Activated CD4-positive, alpha-beta T cell treated with anti-CD3 and anti-CD28 coated beads, Interleukin-2, amount 50 U/mL, for 16 hours (primary cell): ENCODE data around the gene PCDH9.

Experiments
- DNase-seq: peaks from one replicate; pipeline ENCODE4 v3.0.0-alpha.2; 2020

The PCDH9 gene

DNA sequence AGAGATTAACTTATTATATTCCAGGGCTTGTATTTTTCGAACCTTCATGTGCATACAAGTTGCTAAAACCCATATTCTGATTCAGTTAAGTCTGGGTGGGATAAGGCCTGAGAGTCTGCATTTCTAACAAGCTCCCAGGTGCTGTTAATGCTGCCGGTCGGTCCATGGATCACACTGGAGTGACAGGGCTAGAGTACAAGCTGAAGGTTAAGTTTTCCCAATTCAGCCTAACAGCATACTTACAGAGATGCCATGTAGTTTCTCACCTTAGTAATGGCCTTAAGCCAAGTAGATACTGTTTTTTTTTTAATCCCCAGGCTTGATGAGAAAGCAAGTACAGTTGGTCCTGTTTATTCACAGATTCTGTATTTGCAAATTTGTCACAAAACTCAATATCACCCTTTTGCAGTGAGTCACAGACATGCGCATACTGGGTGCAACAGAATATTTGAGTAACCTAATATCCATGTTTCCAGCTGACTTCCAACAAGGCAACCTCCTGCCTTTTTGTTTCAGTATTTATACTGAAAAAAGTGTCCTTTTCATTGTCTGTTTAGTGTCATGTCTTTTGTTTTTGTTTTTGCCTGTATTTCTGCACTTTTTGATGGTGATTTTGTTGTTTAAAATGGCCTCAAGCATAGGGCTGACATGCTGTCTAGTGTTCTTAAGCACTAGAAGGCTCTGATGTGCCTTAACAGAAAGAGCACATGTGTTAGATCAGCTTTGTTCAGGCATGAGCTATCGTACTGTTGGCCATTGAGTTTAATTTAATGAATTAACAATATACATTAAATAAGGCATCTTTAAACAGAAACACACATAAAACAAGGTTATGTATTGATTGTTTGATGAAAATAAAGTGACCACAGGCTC lies 875.0 kb downstream of the PCDH9 start:
- no peak for DNase-seq

DNA sequence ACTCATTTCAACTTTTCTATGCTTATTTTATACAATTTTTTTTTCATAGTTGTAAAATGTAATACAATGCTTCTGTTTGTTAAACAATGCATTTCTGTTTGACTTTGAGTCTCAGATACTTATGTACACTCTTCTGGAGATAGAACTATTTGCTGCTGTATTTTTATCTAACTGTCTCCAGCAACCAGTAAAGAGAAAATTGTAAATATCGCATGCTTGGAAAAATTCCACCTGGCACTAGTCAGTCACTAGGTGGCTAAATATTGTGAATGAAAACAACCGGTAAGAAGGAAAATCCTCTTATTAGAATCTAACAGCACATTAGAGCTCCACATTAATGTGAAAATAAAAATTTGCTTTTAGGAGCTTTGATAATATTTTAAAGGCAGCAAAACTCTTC lies 876.5 kb downstream of the PCDH9 start:
- DNase-seq: no peak

DNA sequence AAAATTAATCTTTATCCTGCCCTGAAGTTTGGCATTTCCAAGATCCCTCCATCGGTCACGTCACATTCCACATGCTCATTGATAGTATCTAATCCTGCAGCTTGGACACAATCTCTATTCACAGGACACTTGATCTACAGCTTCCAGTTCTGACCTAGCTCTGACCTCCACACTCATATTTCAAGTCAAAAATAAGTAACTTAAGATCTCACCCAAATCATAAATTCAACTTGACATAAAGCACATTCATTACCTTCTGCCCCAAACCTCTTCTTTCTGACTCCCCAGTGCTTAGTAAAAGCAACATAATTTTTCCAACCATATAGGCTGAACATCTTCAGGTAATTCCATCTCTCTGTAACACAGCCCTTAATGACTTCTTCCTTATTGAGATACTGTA lies 880.2 kb downstream of the PCDH9 start:
- DNase-seq: no peak

DNA sequence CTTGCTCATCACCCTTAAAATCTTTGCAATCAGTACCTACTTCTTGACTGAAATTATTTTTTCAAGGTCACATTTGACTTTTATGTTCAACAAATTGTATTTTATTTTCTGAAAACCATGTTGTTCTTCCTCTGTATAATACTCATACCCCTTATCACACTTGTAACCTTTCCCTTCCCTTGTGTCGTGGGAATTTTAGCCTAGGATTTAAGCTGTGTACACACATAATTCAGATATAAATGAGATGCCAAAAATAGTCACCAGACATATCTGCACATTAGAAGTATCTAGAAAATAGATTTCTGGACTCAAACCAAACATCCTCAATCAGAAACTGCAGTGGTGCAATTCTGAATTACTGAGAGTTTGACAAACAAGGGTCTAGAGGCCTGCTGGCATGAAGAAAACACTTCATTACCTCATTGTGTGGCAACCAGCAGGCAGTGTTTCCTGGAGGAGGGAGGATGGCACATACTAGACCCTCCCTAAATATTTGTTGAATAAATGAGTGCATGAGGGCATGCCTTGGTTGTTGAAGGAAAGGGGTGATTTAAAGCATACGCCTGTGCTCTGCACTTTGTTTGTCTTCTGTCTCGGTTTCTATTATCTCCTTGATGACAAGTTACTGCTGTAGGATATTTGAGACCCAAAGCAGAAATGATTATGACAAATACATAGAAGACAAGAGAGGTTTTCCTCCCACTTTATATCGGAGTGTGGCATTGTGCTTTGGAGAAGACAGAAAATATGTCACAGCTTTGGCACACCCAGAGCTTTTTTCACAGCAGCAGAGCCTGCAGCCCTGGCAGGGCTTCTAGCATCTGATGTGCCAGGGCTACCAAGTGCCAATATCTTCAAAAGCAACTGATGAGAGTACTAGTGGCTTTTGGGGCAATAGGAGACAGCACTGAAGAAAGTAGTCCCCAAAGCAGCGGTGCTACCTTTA lies 881.1 kb downstream of the PCDH9 start:
- DNase-seq: no peak

GRCh38 chr13:66347486-66348117 lies 882.5 kb downstream of the PCDH9 start:
- DNase-seq: no peak

DNA sequence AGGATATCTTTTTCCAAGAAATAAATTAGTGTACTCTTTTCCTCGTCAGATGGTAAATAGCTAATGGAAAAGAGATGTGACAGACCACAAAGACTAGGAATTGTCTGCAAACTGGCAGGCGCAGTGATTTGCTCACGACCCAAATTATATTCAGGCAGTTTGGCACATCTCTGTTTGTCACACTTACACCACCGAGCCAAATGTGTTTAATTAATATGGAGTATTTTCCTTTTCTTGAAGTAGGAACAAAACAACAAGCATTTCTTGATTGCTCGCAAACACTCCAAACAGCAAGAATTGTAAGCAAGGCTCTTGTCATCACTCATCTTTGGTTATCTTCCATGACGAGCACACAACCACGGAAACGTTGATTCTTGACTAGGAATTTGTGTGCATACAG lies 884.2 kb downstream of the PCDH9 start:
- DNase-seq: no peak

DNA sequence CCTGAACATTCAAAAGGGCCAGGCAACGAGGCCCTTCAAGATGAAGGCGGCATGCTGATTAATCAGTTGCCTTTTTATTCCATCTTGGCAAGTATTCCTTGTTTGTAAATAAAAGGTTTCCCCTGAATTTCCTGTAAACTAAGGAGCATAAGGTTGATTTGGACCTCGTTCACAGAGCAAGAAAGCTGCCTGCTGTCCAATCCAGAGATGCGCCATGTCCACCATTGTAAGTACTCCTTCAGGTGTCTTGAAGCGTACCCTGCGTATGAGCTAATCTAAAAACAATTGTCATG lies 884.7 kb downstream of the PCDH9 start:
- DNase-seq: no peak

- no peak for DNase-seq
Observed at GRCh38 chr13:66344805-66345517, 885.2 kb downstream of the PCDH9 start.

- DNase-seq: no peak
Observed at GRCh38 chr13:66343224-66343828, 886.8 kb downstream of the PCDH9 start.

GRCh38 chr13:66341635-66342377 lies 888.3 kb downstream of the PCDH9 start:
- DNase-seq: no peak

- DNase-seq: no peak
Observed at GRCh38 chr13:66339214-66339613, 890.9 kb downstream of the PCDH9 start.

GRCh38 chr13:66338542-66338941 lies 891.6 kb downstream of the PCDH9 start:
- DNase-seq: no peak

DNA sequence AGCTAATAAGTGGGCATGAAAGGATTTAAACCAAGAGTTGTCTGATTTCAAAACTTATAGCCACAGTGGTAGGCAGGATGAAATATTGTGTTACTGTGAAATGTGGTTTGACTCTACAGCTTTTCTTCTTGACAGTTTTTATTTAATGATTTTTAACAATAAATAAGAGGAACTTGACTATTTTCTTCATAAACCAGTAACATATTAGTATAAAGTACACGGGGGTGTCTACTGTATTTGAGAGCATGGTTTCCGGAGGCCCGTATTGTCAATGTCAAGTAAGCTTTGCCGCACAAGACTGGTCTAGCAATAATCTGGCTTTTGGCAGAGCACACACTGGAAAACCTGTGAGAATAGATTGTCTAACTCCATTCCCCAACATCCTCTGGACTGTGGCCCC lies 894.5 kb downstream of the PCDH9 start:
- no peak for DNase-seq

- peak; percentile 0 for DNase-seq
Observed at GRCh38 chr13:66329988-66330451, 900.1 kb downstream of the PCDH9 start.

DNA sequence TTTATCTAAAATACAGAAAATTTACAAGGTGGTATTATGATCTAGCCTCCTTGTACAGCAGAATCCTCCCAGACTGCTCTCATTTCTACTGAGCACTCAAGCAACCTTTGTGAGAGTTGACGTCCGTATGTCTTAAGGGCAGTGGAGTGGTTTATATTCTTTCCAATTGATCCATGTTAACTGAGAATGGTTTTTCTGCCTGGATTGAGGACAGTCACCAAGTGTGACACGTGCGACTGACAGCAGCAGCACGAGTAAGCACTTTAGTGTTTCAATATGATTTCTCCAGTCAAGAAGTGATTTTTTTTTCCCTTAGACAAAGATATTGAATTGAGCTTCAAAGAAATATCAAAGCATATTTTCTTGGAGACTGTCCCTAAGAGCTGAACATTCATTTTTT lies 901.7 kb downstream of the PCDH9 start:
- DNase-seq: no peak

- no peak for DNase-seq
Observed at GRCh38 chr13:66323745-66324347, 906.3 kb downstream of the PCDH9 start.

DNA sequence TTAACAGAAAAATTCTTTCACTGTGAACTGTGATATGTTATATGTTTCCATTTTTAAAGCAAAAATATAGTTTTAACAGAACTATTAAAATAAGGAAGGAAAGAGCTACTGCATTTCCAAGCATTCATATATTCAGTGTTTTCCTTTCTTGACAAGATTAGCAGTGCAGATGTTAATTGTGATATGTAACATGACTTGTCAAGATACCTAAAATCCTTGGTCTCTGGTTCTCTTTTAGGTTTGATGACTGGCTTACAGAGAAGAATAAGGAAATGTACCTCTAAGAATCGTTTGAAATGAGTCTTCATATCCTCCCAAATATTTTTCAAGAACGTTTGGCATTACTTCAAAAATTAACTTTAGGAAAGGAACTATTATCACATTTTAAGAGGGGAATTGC lies 907.2 kb downstream of the PCDH9 start:
- DNase-seq: no peak

- no peak for DNase-seq
Observed at GRCh38 chr13:66322193-66322740, 907.9 kb downstream of the PCDH9 start.

GRCh38 chr13:66314911-66315310 lies 915.2 kb downstream of the PCDH9 start:
- no peak for DNase-seq

GRCh38 chr13:66313413-66313812 lies 916.7 kb downstream of the PCDH9 start:
- no peak for DNase-seq
